GM18508 (cell line): ENCODE data around the gene ATP4B.

Source experiments
- ATAC-seq: cut with Tn5 transposase; IDR thresholded peaks from one replicate; pipeline ENCODE4 v1.9.1; 2021; ENCODE audit warnings: moderate number of reproducible peaks; ENCODE audit not compliant: insufficient read depth, unreplicated experiment

The ATP4B gene

DNA sequence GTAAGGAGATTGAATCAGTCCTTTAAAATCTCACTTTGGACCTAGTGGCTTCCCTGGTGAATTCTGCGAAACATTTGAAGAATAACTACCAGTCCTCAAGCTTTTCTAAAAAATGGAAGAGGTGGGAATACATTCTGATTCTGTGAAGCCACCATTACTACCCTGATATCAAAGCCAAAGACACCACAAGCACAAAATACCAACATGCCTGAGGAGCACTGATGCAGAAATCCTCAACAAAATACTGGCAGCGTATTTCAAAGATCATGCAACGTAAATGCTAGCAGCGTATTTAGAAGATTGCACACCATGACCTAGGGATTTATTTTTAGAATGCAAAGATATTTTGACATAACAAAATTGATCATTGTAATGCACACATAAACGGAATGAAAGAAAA, 14.4 kb downstream of the ATP4B start:
- ATAC-seq, result no peak

- ATAC-seq, result no peak
Observed at GRCh38 chr13:113642563-113642962, 15.4 kb downstream of the ATP4B start.

GRCh38 chr13:113641426-113641825, 16.6 kb downstream of the ATP4B start:
- ATAC-seq, result no peak

DNA sequence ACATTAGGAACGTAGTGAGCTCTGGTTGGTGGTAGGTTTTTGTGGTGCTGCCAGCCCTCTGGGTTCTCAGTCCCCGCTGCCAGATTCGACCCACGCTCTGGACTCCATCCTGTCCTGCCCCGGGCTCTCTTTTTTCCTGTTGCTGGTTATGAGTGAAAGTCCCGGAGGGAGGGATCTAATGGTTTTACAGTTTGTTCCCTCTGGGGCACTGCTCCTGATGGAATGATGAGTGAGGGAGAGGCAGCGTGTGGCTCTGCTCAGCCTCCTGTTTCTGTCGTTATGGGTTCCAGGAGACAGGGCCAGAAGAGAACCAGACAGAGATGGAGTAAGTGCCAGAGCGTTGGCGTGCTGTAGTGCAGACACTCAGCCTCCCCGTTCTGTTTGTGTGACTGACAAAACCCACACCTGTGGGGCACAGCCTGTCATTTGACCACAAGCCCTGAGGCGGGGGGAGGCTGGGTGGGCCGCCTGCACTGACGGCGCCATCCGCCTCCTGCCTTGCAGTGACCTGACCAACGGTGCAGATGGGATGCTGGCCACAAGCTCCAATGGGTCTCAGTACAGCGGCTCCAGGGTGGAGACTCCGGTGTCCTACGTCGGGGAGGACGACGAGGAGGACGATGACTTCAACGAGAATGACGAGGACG, 18.3 kb downstream of the ATP4B start:
- no peak for ATAC-seq

- ATAC-seq, result no peak
Observed at GRCh38 chr13:113638806-113639205, 19.2 kb downstream of the ATP4B start.

- no peak for ATAC-seq
Observed at GRCh38 chr13:113638173-113638746, 19.7 kb downstream of the ATP4B start.

GRCh38 chr13:113637262-113638160, 20.5 kb downstream of the ATP4B start:
- ATAC-seq, result no peak

GRCh38 chr13:113636266-113636963, 21.6 kb downstream of the ATP4B start:
- ATAC-seq, result no peak

DNA sequence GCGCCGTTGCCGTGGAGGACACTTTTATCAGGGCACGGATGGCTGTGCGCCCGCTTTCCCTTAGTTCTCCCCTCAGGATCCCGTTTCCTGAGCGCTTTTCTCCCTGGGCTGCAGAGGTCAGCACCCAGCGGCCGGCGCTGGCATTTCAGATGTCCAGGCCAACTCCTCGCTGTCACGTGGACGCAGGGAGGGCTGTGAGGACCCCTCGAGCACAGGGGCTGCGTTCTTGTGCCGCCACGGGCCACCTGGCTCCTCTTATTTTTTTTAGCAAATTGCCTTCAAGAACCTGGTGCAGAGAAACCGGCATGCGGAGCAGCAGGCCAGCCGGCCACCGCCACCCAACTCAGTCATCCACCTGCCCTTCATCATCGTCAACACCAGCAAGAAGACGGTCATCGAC, 22.3 kb downstream of the ATP4B start:
- no peak for ATAC-seq

- ATAC-seq, result no peak
Observed at GRCh38 chr13:113635048-113635420, 23.0 kb downstream of the ATP4B start.

DNA sequence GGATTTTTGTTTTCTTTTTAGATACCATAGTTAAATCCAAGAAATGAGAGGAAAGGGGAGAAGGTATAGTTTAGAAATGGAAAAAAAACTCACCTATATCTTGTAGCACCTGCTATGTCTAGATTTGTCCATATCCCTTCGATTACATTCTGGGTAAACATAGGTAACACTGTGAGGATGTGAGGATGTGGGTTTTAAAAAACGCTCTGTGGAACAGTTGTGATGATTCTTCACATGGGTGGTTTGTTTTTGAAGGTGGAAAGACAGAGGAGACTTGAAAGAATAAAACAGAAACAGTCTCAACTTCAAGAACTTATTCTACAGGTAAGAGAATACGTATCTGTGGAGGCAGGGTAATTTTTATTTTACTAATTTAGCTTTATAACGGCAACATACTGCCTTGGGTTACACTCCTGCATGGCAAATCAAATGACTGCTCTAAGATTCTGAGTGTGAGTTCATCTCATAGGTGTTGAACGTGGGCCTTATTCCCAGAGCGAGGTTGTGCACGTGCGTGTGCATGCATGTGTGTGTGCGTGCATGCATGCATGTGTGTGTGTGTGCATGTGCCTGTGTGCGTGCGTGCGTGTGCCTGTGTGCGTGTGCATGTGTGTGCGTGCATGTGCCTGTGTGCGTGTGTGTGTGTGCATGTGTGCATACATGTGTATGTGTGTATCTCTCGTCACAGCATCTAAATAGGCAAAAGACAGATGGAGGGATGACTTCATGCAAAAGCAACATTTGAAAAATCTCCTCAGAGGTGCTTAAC, 23.5 kb downstream of the ATP4B start:
- ATAC-seq, result no peak

DNA sequence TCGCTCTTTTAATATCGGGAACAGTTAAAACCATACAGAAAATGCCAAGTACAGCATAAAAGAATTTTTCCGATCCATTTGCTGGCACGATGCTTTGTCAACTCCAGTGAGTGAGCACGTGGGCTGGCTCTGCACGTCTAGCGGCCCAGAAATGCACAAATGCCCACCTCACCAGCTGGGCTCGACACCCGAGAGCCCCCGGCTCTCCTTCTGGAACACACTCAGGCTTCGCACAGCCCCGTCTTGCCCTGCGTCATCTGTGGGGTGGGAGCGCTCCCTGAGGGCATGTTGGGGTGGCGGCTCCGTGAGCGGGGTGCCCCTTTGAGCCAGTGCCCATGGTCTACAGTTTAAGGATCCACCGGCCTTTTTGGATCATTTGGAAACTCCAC, 24.5 kb downstream of the ATP4B start:
- ATAC-seq, result no peak

- ATAC-seq, result no peak
Observed at GRCh38 chr13:113632706-113633484, 25.1 kb downstream of the ATP4B start.

DNA sequence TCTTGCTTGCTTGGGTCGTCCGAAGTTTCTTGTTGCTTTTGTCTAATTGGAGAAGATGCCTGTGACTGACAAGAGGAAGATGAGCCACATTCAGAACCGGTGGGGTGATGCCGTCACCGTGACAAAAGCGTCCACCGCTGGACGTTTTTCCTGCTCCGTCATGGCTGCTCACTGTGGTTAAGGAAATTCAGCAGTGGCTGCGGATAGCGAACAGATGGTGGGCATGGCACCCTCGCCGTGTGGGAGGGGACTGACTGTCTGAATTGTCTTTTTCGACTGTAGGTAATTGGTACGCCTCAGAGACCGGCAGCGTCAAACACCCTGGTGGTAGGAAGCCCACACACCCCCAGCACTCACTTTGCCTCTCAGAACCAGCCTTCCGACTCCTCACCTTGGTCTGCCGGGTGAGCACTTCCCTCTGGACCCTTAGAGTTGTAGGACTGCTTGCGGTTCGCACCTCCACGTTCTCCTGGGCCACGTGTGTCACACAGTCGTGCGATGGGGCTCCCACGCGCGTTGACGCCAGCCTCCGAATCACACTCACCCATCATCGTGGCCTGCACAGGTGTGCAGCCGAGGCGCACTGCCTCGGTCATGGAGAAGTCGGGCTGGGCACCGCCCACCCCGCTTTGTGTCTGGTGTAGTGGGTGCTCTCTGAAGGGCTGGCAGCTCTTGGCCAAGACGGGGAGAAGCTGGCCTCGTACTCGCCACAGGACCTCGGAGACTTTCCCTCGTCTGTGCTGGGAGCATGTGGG, 26.5 kb downstream of the ATP4B start:
- ATAC-seq, result no peak

DNA sequence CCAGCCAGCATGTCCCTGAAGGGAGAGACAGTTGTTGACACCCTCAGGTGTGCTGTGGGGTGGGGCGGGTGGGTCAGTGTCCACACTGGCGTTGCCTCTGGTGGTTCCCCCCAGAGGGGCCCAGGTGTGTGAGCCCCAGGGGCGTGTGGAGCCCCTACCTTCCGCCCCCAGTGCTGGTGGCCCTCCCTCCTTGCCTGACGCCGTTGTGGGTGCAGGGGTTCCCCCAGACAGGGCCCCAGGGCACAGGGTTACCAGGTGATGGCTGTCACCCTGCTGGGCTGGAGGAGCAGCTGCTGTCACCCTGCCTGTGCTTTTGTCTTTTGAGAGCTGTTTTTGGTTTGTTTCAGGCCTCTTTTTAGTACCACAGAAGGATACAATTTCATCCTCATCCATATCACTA, 27.2 kb downstream of the ATP4B start:
- ATAC-seq, result no peak

DNA sequence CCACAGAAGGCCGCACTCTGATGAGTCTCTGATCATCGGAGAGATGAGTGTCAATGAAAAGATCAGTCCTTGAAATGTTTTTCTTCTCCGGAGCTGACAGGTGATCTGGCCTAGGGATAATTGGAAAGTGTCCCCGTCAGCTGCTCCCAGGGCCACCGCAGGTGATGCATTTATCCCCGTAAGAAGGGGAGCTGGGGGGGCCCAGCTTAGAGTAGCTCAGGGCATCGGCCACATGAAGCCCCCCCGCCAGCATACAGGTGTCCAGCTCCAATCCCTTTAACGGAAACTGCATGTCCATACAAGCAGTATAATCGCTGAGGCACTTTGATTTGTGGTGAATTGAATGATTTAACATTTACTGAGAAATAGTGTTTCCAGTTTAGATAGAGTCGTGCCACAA, 27.7 kb downstream of the ATP4B start:
- no peak for ATAC-seq

DNA sequence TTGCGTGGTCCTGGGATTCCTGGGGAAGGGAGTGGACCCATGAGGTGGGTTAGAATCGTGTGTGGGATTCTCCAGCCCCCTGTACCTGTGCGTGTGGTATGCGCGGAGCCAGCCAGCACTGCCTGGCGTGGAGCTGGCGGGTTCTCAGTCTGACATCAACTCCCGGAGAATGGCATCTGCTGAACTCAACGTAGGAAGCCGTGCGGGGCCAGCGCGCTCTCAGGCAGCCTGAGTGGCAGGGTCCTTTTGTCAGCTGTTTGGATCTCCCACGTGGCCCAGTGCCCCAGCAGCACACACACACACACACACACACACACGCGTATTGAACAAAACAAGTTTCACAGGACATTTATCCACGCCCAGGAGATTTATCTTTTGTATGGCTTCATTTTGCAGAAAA, 28.1 kb downstream of the ATP4B start:
- no peak for ATAC-seq

DNA sequence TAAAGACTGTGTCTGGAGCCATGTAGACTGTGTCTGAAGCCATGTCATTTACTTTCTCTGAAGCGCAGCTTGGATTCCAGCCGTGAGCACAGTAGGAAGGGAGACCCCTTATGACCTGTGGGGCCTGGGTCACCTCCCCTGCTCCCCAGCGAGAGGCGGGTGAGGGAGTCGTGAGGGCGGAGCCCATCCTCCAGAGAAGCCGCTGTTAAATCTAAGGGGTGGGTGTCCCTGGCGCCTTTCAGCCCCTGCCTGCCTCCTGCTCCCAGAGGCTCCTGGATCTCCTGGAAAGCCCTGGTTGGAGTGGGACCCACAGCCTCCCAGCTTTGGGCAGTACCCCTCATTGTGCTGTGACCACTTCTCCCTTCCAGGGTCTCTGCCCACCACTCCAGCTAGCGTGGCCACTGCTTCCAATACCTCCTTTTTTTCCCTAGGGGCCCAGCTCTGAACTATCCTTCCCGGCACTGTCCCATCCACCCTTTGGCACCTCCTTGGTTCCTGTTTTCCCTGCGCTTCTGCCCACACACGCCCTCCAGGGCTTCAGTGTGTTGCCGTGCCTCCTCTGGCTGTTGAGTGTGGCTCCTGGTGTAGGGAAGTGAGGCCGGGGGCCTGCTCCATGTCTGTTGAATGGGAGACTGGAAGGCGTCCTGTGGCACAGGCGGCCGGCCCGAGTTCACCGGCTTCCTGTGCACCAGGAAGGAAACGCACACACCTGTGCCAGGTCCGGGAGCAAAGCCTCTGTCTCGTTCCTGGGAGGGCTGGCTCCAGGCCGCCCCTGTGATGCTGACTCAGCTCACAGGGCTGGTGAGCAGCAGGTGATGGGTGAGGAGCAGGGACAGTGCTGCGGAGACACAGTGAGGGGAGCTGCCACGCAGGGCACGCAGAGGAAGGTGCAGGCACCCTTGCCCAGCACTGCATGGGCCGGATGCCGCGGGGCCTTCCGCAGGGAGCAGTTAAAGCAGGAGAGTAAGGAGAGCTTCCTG, 29.4 kb downstream of the ATP4B start:
- no peak for ATAC-seq
